GM18858 (cell line): ENCODE measurements around the gene TMEM25.
"Not testable (repeated sequence)": the region's sequence is repeated elsewhere in the genome, so short reads cannot be mapped to it uniquely, and the experiment has no call there.

Experiments
- ATAC-seq: cut with Tn5 transposase; IDR thresholded peaks from one replicate; pipeline ENCODE4 v1.9.1; 2021; ENCODE audit not compliant: unreplicated experiment

Gene TMEM25

GRCh38 chr11:118532091-118532490 is 1.1 kb downstream of the TMEM25 start:
- ATAC-seq, result no peak

- no peak for ATAC-seq
Measured at GRCh38 chr11:118532852-118533768, 2.1 kb downstream of the TMEM25 start.

GRCh38 chr11:118533769-118534729 is 3.1 kb downstream of the TMEM25 start:
- no peak for ATAC-seq

- no peak for ATAC-seq
Measured at GRCh38 chr11:118535261-118535660, 4.3 kb downstream of the TMEM25 start.

GRCh38 chr11:118536726-118537125 is 5.7 kb downstream of the TMEM25 start:
- no peak for ATAC-seq

GRCh38 chr11:118537409-118537980 is 6.5 kb downstream of the TMEM25 start:
- no peak for ATAC-seq

GRCh38 chr11:118544010-118544646 is 13.1 kb downstream of the TMEM25 start:
- ATAC-seq, result no peak

- ATAC-seq, result no peak
Measured at GRCh38 chr11:118544647-118545010, 13.6 kb downstream of the TMEM25 start.

- ATAC-seq, result no peak
Measured at GRCh38 chr11:118545533-118545932, 14.5 kb downstream of the TMEM25 start.

GRCh38 chr11:118547132-118547531 is 16.1 kb downstream of the TMEM25 start:
- no peak for ATAC-seq

- no peak for ATAC-seq
Measured at GRCh38 chr11:118552341-118552740, 21.3 kb downstream of the TMEM25 start.

- no peak for ATAC-seq
Measured at GRCh38 chr11:118560806-118561205, 29.8 kb downstream of the TMEM25 start.

GRCh38 chr11:118565051-118565450 is 34.1 kb downstream of the TMEM25 start:
- ATAC-seq, result no peak

- no peak for ATAC-seq
Measured at GRCh38 chr11:118569670-118570069, 38.7 kb downstream of the TMEM25 start.

- ATAC-seq, result no peak
Measured at GRCh38 chr11:118570787-118571186, 39.8 kb downstream of the TMEM25 start.

GRCh38 chr11:118571701-118572060 is 40.7 kb downstream of the TMEM25 start:
- ATAC-seq, result not testable (repeated sequence)

GRCh38 chr11:118572061-118572980 is 41.3 kb downstream of the TMEM25 start, which contains the start of gene ARCN1:
Gene ARCN1 (plus strand): TSS chr11:118572409. CDS start chr11:118572548, 139 bp downstream.
- no peak for ATAC-seq

GRCh38 chr11:118572981-118573550 is 42.1 kb downstream of the TMEM25 start:
- ATAC-seq, result no peak

GRCh38 chr11:118574636-118575035 is 43.6 kb downstream of the TMEM25 start:
- ATAC-seq, result no peak
